Heart right ventricle (tissue), 16 donors: Measurements from ENCODE around the gene NGEF. TPM values are rescaled to one million over a fixed set of nuclear protein-coding genes. Genes with fewer than 3 reads are reported as not detected.
A peak's percentile ranks its signal among the peaks of the same experiment; 100 is the strongest.
"Not testable (repeated sequence)": the region's sequence is repeated elsewhere in the genome, so short reads cannot be mapped to it uniquely, and the experiment has no call there.

ENCODE experiments used
- ATAC-seq, 8 donors: fragments of 200-7000 bp; cut with Tn5 transposase; one replicate each; pipeline ENCODE4 v1.9.1; 2020; ENCODE audit warnings: mild to moderate bottlenecking in 8 of 8, moderate library complexity in 8 of 8, moderate number of reproducible peaks in 1 of 8
- DNase-seq, 2 donors: peaks; one replicate each; pipeline ENCODE4 v3.0.0-alpha.2; 2020
- H3K27ac ChIP-seq, 10 donors: fragments of 200-600 bp; sonication (generic) in 2 of 10; one replicate each; pipeline versions ENCODE4 v1.5.0 to v1.8.0; 2020 to 2022; ENCODE audit warnings: mild to moderate bottlenecking in 3 of 10
- H3K27me3 ChIP-seq, 7 donors: fragments of 200-600 bp; one replicate each; pipeline ENCODE4 v1.8.0; 2021 to 2022; ENCODE audit warnings: mild to moderate bottlenecking in 2 of 7
- H3K36me3 ChIP-seq, 9 donors: fragments of 200-600 bp; sonication (generic) in 1 of 9; one replicate each; pipeline versions ENCODE4 v1.5.0 to v1.8.0; 2020 to 2022; ENCODE audit warnings: mild to moderate bottlenecking in 2 of 9
- H3K4me1 ChIP-seq, 9 donors: fragments of 200-600 bp; sonication (generic) in 1 of 9; one replicate each; pipeline versions ENCODE4 v1.5.0 to v1.8.0; 2020 to 2022; ENCODE audit warnings: mild to moderate bottlenecking in 4 of 9
- H3K4me3 ChIP-seq, 10 donors: fragments of 200-600 bp; sonication (generic) in 2 of 10; one replicate each; pipeline versions ENCODE4 v1.5.0 to v1.8.0; 2020 to 2022; ENCODE audit warnings: mild to moderate bottlenecking in 7 of 10, moderate library complexity in 2 of 10
- H3K9me3 ChIP-seq, 11 donors: fragments of 200-600 bp in 10 of 11; sonication (generic) in 2 of 11; one replicate each; pipeline versions ENCODE4 v1.5.0 to v1.8.0; 2013 to 2022; ENCODE audit warnings: mild to moderate bottlenecking in 2 of 11, control low read depth in 1 of 11, moderate library complexity in 1 of 11
- CTCF ChIP-seq, 9 donors: fragments of 200-600 bp; sonication (generic) in 2 of 9; IDR thresholded peaks; one replicate each; pipeline versions ENCODE4 v1.5.0 to v1.8.0; 2021 to 2022; ENCODE audit warnings: antibody characterized with exemption in 9 of 9, mild to moderate bottlenecking in 5 of 9, moderate library complexity in 1 of 9
- WGBS, 2 donors: extraction: QIAGEN DNeasy Blood & Tissue Kit; methylation state at CpG; one replicate each; pipeline ENCODE4 v1.1.7; 2013; ENCODE audit warnings: inconsistent platforms in 1 of 2; 5-methylcytosine and 5-hydroxymethylcytosine counted together
- intact Hi-C, 10 donors: fragments of 100-400 bp; cut with DNase I; formaldehyde crosslinking; loops; one replicate each; pipeline versions ENCODE4 v1.11.1 to v1.14.2; 2022
- polyA plus RNA-seq, 2 donors: library from polyadenylated mRNA; stranded (reverse); fragments of 200-250 nt; gene quantifications; one replicate each; pipeline ENCODE4 v1.2.3, GENCODE V29; 2013
- total RNA-seq, 10 donors: library from RNA; stranded (reverse); fragmentation: NEBNext Ultra II Directional in 3 of 10; extraction: Animal tissue kit (Norgen Biotek cat#: 25700) in 3 of 10; gene quantifications; one replicate each; pipeline versions ENCODE4 v1.2.1 to v1.2.4, GENCODE V29; 2021 to 2023
- donor health status: Arrhythmogenic right ventricular cardiomyopathy.
- donor health status: ischemic (EF 13 %, LVEDD 7.1; RV severe dilation, severe dysfunction).
- donor health status: healthy with polysubstance abuse.
- donor health status: DM: no; HTN: yes; CAD: no.
- donor health status: DM: no; HTN: no; CAD: no.
- donor health status: ischemic (EF 25% LVEDD 6.9; RV normal size, moderate dysfunction).
- donor health status: ischemic (EF 25% LVEDD 5.7; RV mildly dilated, moderate dysfunction).
- donor health status: healthy.
- donor health status: DM: yes; HTN: yes; CAD: no.
- donor health status: Ischemic cardiomyopathy.
- donor health status: ischemic (EF 35%, LVEDD 5.7; RV mildly dilated, moderate dysfunction).
- donor health status: nonischemic (EF 11% LVEDD 7.7; RV severe dilation, severe dysfunction).
- donor health status: DM: yes; HTN: yes; CAD: no.
- donor health status: PGD.
- donor health status: ischemic (EF 29% LVEDD 5.4; RV normal size, mild dysfunction).
- donor health status: nonischemic (EF 23%, LVEDD 6.1; RV moderate dilation, normal function).

NGEF gene
- total and polyA plus RNA-seq, 12 donors = 0.27 to 0.75 (median 0.54) TPM; not detected in 3

- H3K9me3 ChIP-seq = no peaks in the 10 kb centered on the region
- ATAC-seq (no peak), DNase-seq (no peak)
- peak overlapping the region in 1 of 10 donors; percentile 10 for H3K27ac ChIP-seq
- TF ChIP-seq CTCF (IDR thresholded peaks at IDR 0.05) = no peak
- H3K4me1 ChIP-seq = peaks cover 0 to 16% (median 0%) of the 10 kb centered on the region in 9 donors
- H3K4me3 ChIP-seq = no peak overlapping the region
- H3K36me3 ChIP-seq = peaks cover 0 to 98% (median 49%) of the 10 kb centered on the region in 9 donors
- no peaks in the 10 kb centered on the region for H3K27me3 ChIP-seq
- 57 to 63% methylated on average over 7 of the region's 7 CpGs for WGBS, 2 donors
- intact Hi-C loops = loop anchor here in 8 of 10 donors (5.0 to 10.0 kb wide), 6 partner anchors 181 to 401 kb away; partner anchors contain the start of genes ATG16L1 (in 6 of the 8) and NEU2 (in 1 of the 8)
Observed at GRCh38 chr2:232854082-232854481, 159.0 kb downstream of the NGEF start.

GRCh38 chr2:232852676-232853075 is 160.4 kb downstream of the NGEF start:
- TF ChIP-seq CTCF (IDR thresholded peaks at IDR 0.05) = no peak
- H3K36me3 ChIP-seq = peaks cover 0 to 98% (median 57%) of the 10 kb centered on the region in 9 donors
- ATAC-seq (no peak), DNase-seq (no peak)
- no peaks in the 10 kb centered on the region for H3K27me3 ChIP-seq
- H3K4me1 ChIP-seq = peaks cover 0 to 16% (median 0%) of the 10 kb centered on the region in 9 donors
- no peaks in the 10 kb centered on the region for H3K9me3 ChIP-seq
- no peak overlapping the region for H3K4me3 ChIP-seq
- no peak overlapping the region for H3K27ac ChIP-seq
- 37 to 44% methylated on average over 2 of the region's 2 CpGs for WGBS, 2 donors
- intact Hi-C loops = loop anchor here in 9 of 10 donors (1.0 to 10.0 kb wide), 8 partner anchors 182 to 402 kb away; partner anchors contain the start of genes ATG16L1 (in 8 of the 9) and NEU2 (in 1 of the 9)

GRCh38 chr2:232852081-232852480 is 161.0 kb downstream of the NGEF start:
- H3K9me3 ChIP-seq, DNase-seq, ATAC-seq, H3K27me3 ChIP-seq, H3K27ac ChIP-seq, H3K4me3 ChIP-seq: not testable (repeated sequence)
- 93 to 96% methylated on average over 11 of the region's 11 CpGs for WGBS, 2 donors
- Histone ChIP-seq H3K36me3 (peaks cover 0 to 98% (median 56%) of the 10 kb centered on the region in 9 donors), H3K4me1 (peaks cover 0 to 16% (median 0%) of the 10 kb centered on the region in 9 donors)
- intact Hi-C loops = loop anchor here in 8 of 10 donors (2.0 to 10.0 kb wide), 7 partner anchors 183 to 403 kb away; partner anchors contain the start of genes ATG16L1 (in 7 of the 8) and NEU2 (in 1 of the 8)

- no peak for TF ChIP-seq CTCF (IDR thresholded peaks at IDR 0.05)
- Histone ChIP-seq H3K4me3 (no peak overlapping the region), H3K27ac (no peak overlapping the region), H3K36me3 (peaks cover 0 to 98% (median 52%) of the 10 kb centered on the region in 9 donors), H3K4me1 (peaks cover 0 to 26% (median 6%) of the 10 kb centered on the region in 9 donors), H3K27me3 (no peaks in the 10 kb centered on the region), H3K9me3 (no peaks in the 10 kb centered on the region)
- intact Hi-C loops = loop anchor here in 8 of 10 donors (5.0 to 10.0 kb wide), 6 partner anchors 185 to 405 kb away; partner anchors contain the start of genes ATG16L1 (in 6 of the 8) and NEU2 (in 1 of the 8)
- ATAC-seq (no peak), DNase-seq (no peak)
- WGBS, 2 donors = 77 to 81% methylated on average over 3 of the region's 3 CpGs
Observed at GRCh38 chr2:232850039-232850438, 163.0 kb downstream of the NGEF start.

GRCh38 chr2:232846055-232846454 is 167.0 kb downstream of the NGEF start:
- intact Hi-C loops = no loop called here
- Histone ChIP-seq H3K27me3 (no peaks in the 10 kb centered on the region), H3K4me1 (peaks cover 0 to 18% (median 0%) of the 10 kb centered on the region in 9 donors), H3K9me3 (no peaks in the 10 kb centered on the region), H3K36me3 (peaks cover 0 to 99% (median 59%) of the 10 kb centered on the region in 9 donors), H3K27ac (no peak overlapping the region), H3K4me3 (no peak overlapping the region)
- ATAC-seq = no peak
- no peak for TF ChIP-seq CTCF (IDR thresholded peaks at IDR 0.05)
- DNase-seq = no peak
